Keratinocyte (primary cell): ENCODE results near the gene JPT2. TPM values are rescaled to one million over a fixed set of nuclear protein-coding genes. Genes with fewer than 3 reads are reported as not detected.
A peak's percentile ranks its signal among the peaks of the same experiment; 100 is the strongest.

ENCODE experiments used
- DNase-seq: peaks from one replicate; pipeline ENCODE4 v3.0.0-alpha.2; 2011; ENCODE audit warnings: low read depth, missing footprints, low spot score
- FAIRE-seq: peaks from 2 replicates; lab custom pipeline; 2011; peaks lifted over from hg19 to GRCh38; lab: Jason Lieb, UNC
- H2AFZ ChIP-seq: 2 replicates; pipeline ENCODE4 v1.6.0; 2012; ENCODE audit warnings: low read length, control low read depth, inconsistent platforms; ENCODE audit not compliant: control insufficient read depth
- H3K27ac ChIP-seq: 2 replicates; pipeline ENCODE4 v1.5.1; 2011; ENCODE audit warnings: low read length; ENCODE audit not compliant: control insufficient read depth, insufficient read depth
- H3K27me3 ChIP-seq: 3 replicates; pipeline ENCODE4 v1.6.0; 2011; ENCODE audit warnings: low read length; ENCODE audit not compliant: control insufficient read depth, insufficient read depth; ENCODE audit errors: extremely low read depth
- H3K36me3 ChIP-seq, 2 experiments: 2 replicates in 1 of 2; 3 replicates in 1 of 2; pipeline ENCODE4 v1.5.1; 2011; ENCODE audit warnings: low read length in 2 of 2, mild to moderate bottlenecking in 1 of 2; ENCODE audit not compliant: control insufficient read depth in 2 of 2, insufficient read depth in 2 of 2; ENCODE audit errors: extremely low read depth in 1 of 2
- H3K4me1 ChIP-seq: 3 replicates; pipeline ENCODE4 v1.5.1; 2011; ENCODE audit warnings: low read length; ENCODE audit not compliant: control insufficient read depth, insufficient read depth; ENCODE audit errors: extremely low read depth
- H3K4me2 ChIP-seq: 3 replicates; pipeline ENCODE4 v1.6.0; 2011; ENCODE audit warnings: low read depth, low read length; ENCODE audit not compliant: control insufficient read depth, insufficient read depth; ENCODE audit errors: extremely low read depth
- H3K4me3 ChIP-seq, 3 experiments: fragments of 200-600 bp in 1 of 3; sonication (generic) in 1 of 3; 2 replicates in 2 of 3; 3 replicates in 1 of 3; pipeline ENCODE4 v1.5.1; 2011 to 2016; ENCODE audit warnings: low read length in 3 of 3, mild to moderate bottlenecking in 3 of 3, control low read depth in 2 of 3, inconsistent platforms in 1 of 3, low read depth in 1 of 3, mixed read lengths in 1 of 3, mixed run types in 1 of 3, moderate library complexity in 1 of 3; ENCODE audit not compliant: control insufficient read depth in 2 of 3, insufficient read depth in 2 of 3; ENCODE audit errors: extremely low read depth in 1 of 3
- H3K79me2 ChIP-seq: 2 replicates; pipeline ENCODE4 v1.6.0; 2012; ENCODE audit warnings: low read length; ENCODE audit not compliant: control insufficient read depth, insufficient read depth
- H3K9ac ChIP-seq: 3 replicates; pipeline ENCODE4 v1.6.0; 2011; ENCODE audit warnings: low read length; ENCODE audit not compliant: control insufficient read depth, insufficient read depth; ENCODE audit errors: extremely low read depth
- H3K9me1 ChIP-seq: 3 replicates; pipeline ENCODE4 v1.6.0; 2011; ENCODE audit warnings: low read length; ENCODE audit not compliant: control insufficient read depth, insufficient read depth; ENCODE audit errors: extremely low read depth
- H3K9me3 ChIP-seq: 2 replicates; pipeline ENCODE4 v1.5.1; 2012; ENCODE audit warnings: low read depth, low read length; ENCODE audit not compliant: control insufficient read depth
- H4K20me1 ChIP-seq: 3 replicates; pipeline ENCODE4 v1.6.0; 2011; ENCODE audit warnings: low read length; ENCODE audit not compliant: control insufficient read depth, insufficient read depth; ENCODE audit errors: extremely low read depth
- CTCF ChIP-seq, 3 experiments: IDR thresholded peaks in 1 of 3; conservative IDR thresholded peaks in 1 of 3; optimal IDR thresholded peaks in 1 of 3; 2 replicates in 2 of 3; 3 replicates in 1 of 3; pipeline versions ENCODE3 to v1.5.1; 2011; ENCODE audit warnings: low read length in 3 of 3, mild to moderate bottlenecking in 3 of 3, moderate library complexity in 2 of 3, control low read depth in 1 of 3, inconsistent platforms in 1 of 3; ENCODE audit not compliant: insufficient read depth in 2 of 3; ENCODE audit errors: extremely low read depth in 1 of 3
- EZH2 ChIP-seq: IDR thresholded peaks from one replicate; pipeline ENCODE4 v1.6.1; 2012; ENCODE audit warnings: inconsistent platforms, mild to moderate bottlenecking, low read length, moderate library complexity
- dilution Hi-C: fragments of 300-500 bp; cut with MboI; formaldehyde crosslinking; loops from one replicate; pipeline ENCODE4 v1.7.0; 2020; ENCODE audit warnings: low sequenced_read_pairs; ENCODE audit not compliant: extremely low pct_ligation_motif_present
- polyA plus RNA-seq, 5 experiments: library from polyadenylated mRNA; depleted of rRNA in 3 of 5; stranded (reverse) in 3 of 5; stranded (forward) in 1 of 5; unstranded in 1 of 5; fragments of >200 nt; gene quantifications; 1 replicate in 1 of 5; 2 replicates in 3 of 5; 3 replicates in 1 of 5; pipeline versions ENCODE4 v1.2.1 to v1.2.3, GENCODE V29; 2011 to 2012; ENCODE audit warnings: missing spikeins in 2 of 5, low read depth in 1 of 5, low replicate concordance in 1 of 5
- small RNA-seq, 3 experiments: library from RNA; depleted of rRNA; stranded (forward); fragments of <200 nt; gene quantifications; one replicate each; pipeline ENCODE3, GENCODE V24; 2012; ENCODE audit warnings: low read depth in 3 of 3, low replicate concordance in 1 of 3; ENCODE audit not compliant: insufficient read length in 3 of 3

JPT2 gene
- polyA plus RNA-seq, 1 donor (not counting 4 experiments of a cell fraction or from before 2014, with no cell fraction given), result 166 TPM

- no peak overlapping the region for H3K9ac ChIP-seq
- peaks cover 4% of the 10 kb centered on the region for H3K4me1 ChIP-seq
- no peaks in the 10 kb centered on the region for H3K79me2 ChIP-seq
- dilution Hi-C loops, result no loop called here
- DNase-seq, result no peak
- H2AFZ ChIP-seq, result no peak overlapping the region
- no peak for FAIRE-seq
- H3K4me3 ChIP-seq, result no peak overlapping the region
- no peaks in the 10 kb centered on the region for H3K27me3 ChIP-seq
- H4K20me1 ChIP-seq, result peaks cover 2% of the 10 kb centered on the region
- H3K9me1 ChIP-seq, result no peaks in the 10 kb centered on the region
- peaks cover 25 to 39% of the 10 kb centered on the region in 2 experiments for H3K36me3 ChIP-seq
- H3K9me3 ChIP-seq, result no peaks in the 10 kb centered on the region
- no peak overlapping the region for H3K4me2 ChIP-seq
- TF ChIP-seq CTCF (optimal IDR thresholded peaks at IDR 0.05 in 1 of 3, IDR thresholded peaks at IDR 0.05 in 1 of 3, conservative IDR thresholded peaks at IDR 0.05 in 1 of 3; ENCODE audit: extremely low read depth in 1 of 3, insufficient read depth in 2 of 3, low read length in 3 of 3) (no peak), EZH2 (no peak)
- no peak overlapping the region for H3K27ac ChIP-seq
Measured at GRCh38 chr16:1747934-1748333, 69.9 kb downstream of the JPT2 start.

- dilution Hi-C loops, result no loop called here
- Histone ChIP-seq H2AFZ (no peak overlapping the region), H3K27ac (no peak overlapping the region), H3K4me2 (no peak overlapping the region), H3K4me1 (peaks cover 10% of the 10 kb centered on the region), H3K4me3 (no peak overlapping the region), H3K9me1 (no peaks in the 10 kb centered on the region), H4K20me1 (peaks cover 2% of the 10 kb centered on the region), H3K9me3 (no peaks in the 10 kb centered on the region), H3K9ac (no peak overlapping the region), H3K36me3 (peaks cover 18 to 35% of the 10 kb centered on the region in 2 experiments), H3K27me3 (no peaks in the 10 kb centered on the region), H3K79me2 (no peaks in the 10 kb centered on the region)
- TF ChIP-seq EZH2, result no peak
- no peak for TF ChIP-seq CTCF (optimal IDR thresholded peaks at IDR 0.05 in 1 of 3, IDR thresholded peaks at IDR 0.05 in 1 of 3, conservative IDR thresholded peaks at IDR 0.05 in 1 of 3; ENCODE audit: extremely low read depth in 1 of 3, insufficient read depth in 2 of 3, low read length in 3 of 3)
- DNase-seq (no peak), FAIRE-seq (peak; percentile 63)
Measured at GRCh38 chr16:1749152-1750117, 71.4 kb downstream of the JPT2 start.

Small RNA genes lying within 50 kb of the gene (small RNA-seq; reads per million reads assigned to genes)
- 0 to 1.5 (median 0.33) reads per million in 3 experiments for gene MIR3177

Other genes starting within 250 kb of the JPT2 start
- gene PERCC1, start 247.2 kb upstream of the JPT2 start, polyA plus RNA-seq, result not detected in 3 replicates
- gene CCDC154, start 233.7 kb upstream of the JPT2 start, polyA plus RNA-seq, result 0.46 to 0.91 TPM in 2 of 3 replicates, not detected in the other
- 13.3 to 26.3 TPM (median 23.3 TPM) in 3 replicates for gene CLCN7, start 203.3 kb upstream of the JPT2 start, polyA plus RNA-seq
- gene PTX4, start 189.3 kb upstream of the JPT2 start, polyA plus RNA-seq, result not detected in 3 replicates
- gene TELO2, start 184.9 kb upstream of the JPT2 start, polyA plus RNA-seq, result 7.9 to 11.3 TPM (median 11.3 TPM) in 3 replicates
- gene TMEM204, start 144.6 kb upstream of the JPT2 start, polyA plus RNA-seq, result 0.86 to 1.3 TPM (median 1.0 TPM) in 3 replicates
- gene IFT140, start 66.2 kb upstream of the JPT2 start, polyA plus RNA-seq, result 3.4 to 5.4 TPM (median 4.3 TPM) in 3 replicates
- gene CRAMP1, start 65.9 kb upstream of the JPT2 start, polyA plus RNA-seq, result 5.5 to 6.7 TPM (median 6.5 TPM) in 3 replicates
- 8.3 to 23.3 TPM (median 11.7 TPM) in 3 replicates for gene MAPK8IP3, start 27.9 kb downstream of the JPT2 start, polyA plus RNA-seq
- 9.8 to 32.7 TPM (median 10.1 TPM) in 3 replicates for gene NME3, start 93.3 kb downstream of the JPT2 start, polyA plus RNA-seq
- 6.3 to 19.3 TPM (median 7.6 TPM) in 3 replicates for gene EME2, start 94.5 kb downstream of the JPT2 start, polyA plus RNA-seq
- gene MRPS34, start 94.9 kb downstream of the JPT2 start, polyA plus RNA-seq, result 62.9 to 74.3 TPM (median 68.0 TPM) in 3 replicates
- 9.5 to 18.3 TPM (median 12.2 TPM) in 3 replicates for gene SPSB3, start 104.3 kb downstream of the JPT2 start, polyA plus RNA-seq
- gene NUBP2, start 104.7 kb downstream of the JPT2 start, polyA plus RNA-seq, result 24.4 to 39.4 TPM (median 34.9 TPM) in 3 replicates
- gene IGFALS, start 115.4 kb downstream of the JPT2 start, polyA plus RNA-seq, result not detected in 3 replicates
- 17.7 to 31.2 TPM (median 22.2 TPM) in 3 replicates for gene HAGH, start 148.5 kb downstream of the JPT2 start, polyA plus RNA-seq
- gene FAHD1, start 148.9 kb downstream of the JPT2 start, polyA plus RNA-seq, result 29.4 to 59.5 TPM (median 36.8 TPM) in 3 replicates
- gene MEIOB, start 193.9 kb downstream of the JPT2 start, polyA plus RNA-seq, result not detected in 3 replicates
- 0.09 TPM in 1 of 3 replicates, not detected in the others for gene HS3ST6, start 240.1 kb downstream of the JPT2 start, polyA plus RNA-seq